ENCODE data around the gene ZNF827.

The ZNF827 gene

GRCh38 chr4:145786830-145787229 is 151.8 kb downstream of the ZNF827 start:
- no peak for DNase-seq

- no peak for DNase-seq
Measured at GRCh38 chr4:145786261-145786660, 152.4 kb downstream of the ZNF827 start.

DNA sequence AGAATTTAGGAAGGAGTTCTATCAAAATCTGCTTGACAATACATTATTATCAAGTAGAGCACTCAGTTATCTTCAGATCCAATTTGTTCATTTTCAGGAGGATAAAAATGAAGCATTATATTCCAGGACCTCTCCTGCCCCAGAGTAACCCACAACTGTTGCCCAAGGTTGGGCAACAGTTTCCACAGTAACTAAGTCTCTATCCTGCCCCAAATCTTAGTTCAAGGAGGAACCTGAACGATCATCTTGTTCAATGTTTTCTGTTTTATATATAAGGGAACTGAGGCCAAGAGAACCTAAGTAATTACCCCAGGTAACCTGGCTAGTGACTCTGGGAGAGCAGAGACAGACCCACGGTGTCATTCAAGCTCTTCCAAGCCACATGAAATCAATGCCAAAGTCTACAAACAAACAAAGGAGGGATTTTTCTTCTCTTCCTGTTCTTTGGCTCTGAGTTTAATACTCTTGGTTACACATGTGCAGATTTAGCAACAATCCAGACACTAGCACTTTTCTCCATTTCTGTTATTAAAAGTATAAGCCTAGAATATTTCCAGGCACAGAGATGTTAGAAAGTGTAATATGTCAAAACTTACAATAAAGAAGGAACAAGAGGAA is 153.1 kb downstream of the ZNF827 start:
- DNase-seq: no peak

GRCh38 chr4:145784036-145784435 is 154.6 kb downstream of the ZNF827 start:
- no peak for DNase-seq

GRCh38 chr4:145782756-145783155 is 155.9 kb downstream of the ZNF827 start:
- no peak for DNase-seq

DNA sequence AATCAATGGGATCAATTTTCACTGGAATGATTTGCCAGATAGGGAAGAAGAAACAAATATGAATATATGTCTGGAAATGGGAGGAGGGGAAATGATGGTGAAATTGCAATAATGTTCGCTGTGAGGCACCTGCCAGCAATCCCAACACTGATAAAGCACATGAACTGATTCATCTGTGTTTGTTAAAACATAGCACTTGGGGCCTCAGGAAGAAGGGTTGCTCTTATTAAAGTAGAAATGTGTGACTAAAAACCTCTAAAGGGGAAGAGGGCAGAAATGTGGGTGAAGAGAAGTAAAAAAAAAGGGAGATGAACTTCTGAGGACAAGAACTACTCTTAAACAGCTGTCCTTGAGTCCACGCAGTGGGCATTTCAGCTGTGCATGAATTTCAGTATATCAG is 157.3 kb downstream of the ZNF827 start:
- DNase-seq: no peak

DNA sequence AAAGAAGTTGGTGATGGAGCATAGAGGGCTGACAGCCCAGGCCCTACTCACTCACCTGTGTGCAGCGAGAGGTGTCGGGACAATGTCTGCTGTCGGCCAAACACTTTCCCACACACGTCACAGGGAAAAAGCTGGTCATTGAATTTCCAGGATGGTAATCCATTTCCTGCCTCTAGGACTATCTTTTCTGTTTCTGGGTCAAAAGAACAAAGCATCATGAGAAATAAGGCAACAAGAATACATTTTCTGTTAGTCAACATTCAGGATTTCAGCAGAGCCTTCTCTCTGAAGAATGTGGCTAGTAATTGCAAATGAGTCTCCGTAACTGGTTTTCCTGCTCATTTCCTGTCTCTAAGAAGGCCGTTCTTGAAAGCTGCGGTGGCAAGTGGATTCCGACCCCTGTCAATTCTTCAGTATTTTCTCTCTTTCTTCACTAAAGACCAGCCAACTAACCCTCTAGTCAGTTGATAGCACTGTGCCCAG is 159.3 kb downstream of the ZNF827 start:
- no peak for DNase-seq

DNA sequence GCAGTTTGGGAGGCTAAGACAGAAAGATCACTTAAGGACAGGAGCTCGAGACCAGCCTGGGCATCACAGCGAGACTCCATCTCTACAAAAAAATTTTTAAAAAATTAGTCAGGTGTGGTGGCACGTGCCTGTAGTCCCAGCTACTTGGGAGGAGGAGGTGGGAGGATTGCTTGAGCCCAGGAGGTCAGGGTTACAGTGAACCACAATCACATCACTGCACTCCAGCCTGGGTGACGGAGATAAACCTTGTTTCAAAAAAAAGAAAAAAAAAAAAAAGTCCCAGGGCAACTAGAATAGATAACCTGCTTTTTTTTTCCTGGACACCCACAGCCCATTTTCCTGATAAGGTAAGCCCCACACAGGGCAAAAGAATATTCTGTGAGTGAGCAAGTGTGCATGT is 162.4 kb downstream of the ZNF827 start:
- no peak for DNase-seq

GRCh38 chr4:145775406-145775805 is 163.2 kb downstream of the ZNF827 start:
- DNase-seq: no peak

DNA sequence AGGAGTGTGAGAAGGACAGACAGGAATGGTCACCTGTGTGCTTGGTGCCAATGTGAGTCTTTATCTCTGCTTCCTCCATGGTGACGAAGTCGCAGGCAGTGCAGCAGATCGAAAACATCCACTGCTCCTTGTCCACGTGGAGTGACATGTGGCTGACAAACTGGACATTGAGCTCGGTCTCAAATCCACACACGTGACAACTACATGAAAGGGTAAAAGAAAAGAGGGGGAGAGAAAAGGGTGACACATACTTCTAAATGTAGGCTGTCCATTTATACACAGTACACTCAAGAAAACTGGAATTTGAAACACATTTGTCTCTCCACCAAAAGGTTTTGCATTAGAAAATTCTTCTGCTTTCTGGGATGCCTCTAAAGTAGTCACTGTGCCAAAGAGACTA is 164.2 kb downstream of the ZNF827 start:
- no peak for DNase-seq

- no peak for DNase-seq
Measured at GRCh38 chr4:145773581-145774234, 164.9 kb downstream of the ZNF827 start.

GRCh38 chr4:145772347-145772746 is 166.3 kb downstream of the ZNF827 start:
- DNase-seq: no peak

DNA sequence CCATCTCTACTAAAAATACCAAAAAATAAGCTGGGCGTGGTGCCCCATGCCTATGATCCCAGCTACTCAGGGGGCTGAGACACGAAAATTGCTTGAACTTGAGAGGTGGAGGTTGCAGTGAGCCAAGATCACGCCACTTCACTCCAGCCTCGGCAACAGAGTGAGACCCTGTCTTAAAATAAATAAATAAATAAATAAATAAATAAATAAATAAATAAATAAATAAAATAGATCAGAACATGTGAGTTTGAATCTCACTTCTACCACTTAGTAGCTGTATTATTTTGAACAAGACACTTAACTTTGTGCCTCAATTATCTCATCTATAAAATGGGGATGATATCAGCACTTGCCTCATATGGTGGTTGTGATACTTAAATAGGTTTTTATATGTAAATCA is 168.5 kb downstream of the ZNF827 start:
- DNase-seq: no peak

- DNase-seq: no peak
Measured at GRCh38 chr4:145769450-145770037, 169.1 kb downstream of the ZNF827 start.

GRCh38 chr4:145766273-145766672 is 172.3 kb downstream of the ZNF827 start:
- DNase-seq: no peak

DNA sequence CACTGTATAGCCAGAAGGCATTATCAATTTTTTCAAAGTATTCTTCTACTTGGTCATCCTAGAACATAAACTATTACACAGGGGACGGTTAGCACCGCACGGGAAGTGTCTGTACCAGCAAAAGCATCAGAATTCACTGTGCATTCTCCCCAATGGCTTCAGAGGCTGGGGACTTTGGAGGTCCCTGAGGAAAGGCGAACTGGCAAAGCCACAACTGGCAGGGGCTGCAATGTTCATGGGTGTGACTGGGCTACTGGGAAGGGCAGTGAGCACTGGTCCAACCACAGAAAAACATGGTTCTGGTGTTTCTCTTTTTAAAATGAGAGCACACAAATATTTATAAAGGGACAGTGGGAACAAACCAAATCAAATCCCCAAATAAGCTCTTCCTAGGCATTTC is 175.2 kb downstream of the ZNF827 start:
- DNase-seq: no peak

DNA sequence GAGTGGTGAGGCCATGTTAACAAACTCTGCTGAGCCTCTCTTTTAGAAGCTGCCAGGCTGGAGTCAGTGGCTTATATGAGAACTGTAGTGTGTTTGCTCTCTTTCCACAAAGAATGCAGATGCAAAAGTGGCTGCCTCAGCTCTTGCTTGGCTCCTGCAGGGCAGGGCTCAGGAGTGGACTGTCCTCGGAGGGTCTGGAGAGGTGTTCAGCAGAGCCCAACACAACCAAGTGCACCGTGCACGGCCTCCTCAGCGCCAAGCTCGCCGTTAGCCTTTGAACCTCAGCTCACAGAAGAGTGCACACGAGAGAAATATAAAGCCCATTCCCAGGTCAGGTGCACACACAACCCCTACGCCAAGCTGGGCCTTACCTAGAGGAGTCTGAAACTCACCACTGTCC is 175.9 kb downstream of the ZNF827 start:
- no peak for DNase-seq

DNA sequence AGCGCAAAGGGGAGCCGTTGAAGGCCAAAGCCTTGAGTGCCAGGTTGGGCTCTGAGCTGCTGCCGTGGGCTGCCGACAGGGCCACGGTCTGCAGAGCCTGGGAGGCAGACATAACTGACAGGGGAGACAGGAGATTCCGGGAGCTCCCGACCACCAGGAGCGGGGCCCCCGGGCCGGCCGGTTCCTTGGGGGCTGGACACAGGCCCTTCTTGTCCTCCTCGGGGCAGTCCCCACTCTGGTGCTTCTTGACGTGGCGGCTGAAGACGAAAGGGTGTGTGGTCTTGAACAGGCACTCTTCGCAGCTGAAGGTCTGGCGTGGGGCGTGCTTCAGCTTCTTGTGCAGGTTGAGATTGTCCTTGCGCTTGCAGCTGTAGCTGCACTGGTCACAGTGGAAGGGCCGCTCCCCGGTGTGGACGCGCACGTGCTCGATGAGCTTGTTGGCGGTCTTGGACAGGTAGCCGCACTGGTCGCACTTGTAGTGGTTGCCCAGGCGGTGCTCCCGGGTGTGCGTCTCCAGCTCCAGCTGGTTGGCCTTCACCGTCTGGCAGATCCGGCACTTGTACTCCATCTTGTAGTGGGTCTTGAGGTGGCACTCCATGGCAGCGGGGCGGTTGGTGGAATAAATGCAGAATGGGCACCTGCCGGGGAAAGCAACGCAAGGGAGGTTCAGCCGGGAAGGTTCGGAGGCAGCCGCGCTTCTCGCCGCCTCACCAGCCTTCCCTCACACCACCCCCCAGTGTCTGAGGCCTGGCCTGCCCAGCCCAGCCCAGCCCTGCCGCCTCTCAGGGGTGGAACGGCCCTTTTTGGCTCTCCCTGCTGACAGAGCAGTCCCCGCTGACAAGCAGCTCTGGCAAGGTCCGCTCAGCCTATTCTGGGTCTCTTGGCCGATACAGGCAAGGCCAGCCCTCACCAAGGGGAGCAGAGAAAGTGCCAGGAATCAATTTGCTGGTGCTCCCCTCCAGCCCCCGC is 177.4 kb downstream of the ZNF827 start:
- DNase-seq: no peak

DNA sequence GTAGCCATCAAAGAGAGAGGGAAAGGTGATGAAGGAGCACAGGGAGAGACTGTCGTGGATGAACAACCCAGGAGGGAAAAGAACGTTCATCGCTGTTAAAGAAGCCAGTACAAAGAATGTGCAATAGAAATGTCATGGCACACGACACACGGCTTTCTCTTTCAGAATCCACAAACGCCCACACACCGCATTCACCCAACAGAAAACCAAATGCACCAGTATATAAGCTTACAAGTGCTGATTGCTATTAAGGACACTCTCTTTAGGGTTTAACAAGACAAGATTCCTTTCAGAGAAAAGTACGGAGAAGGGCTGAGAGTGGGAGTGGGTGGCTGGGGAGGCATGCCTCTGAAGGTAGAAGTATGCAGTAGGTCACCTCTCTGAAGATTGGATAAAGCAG is 178.4 kb downstream of the ZNF827 start:
- DNase-seq: no peak

DNA sequence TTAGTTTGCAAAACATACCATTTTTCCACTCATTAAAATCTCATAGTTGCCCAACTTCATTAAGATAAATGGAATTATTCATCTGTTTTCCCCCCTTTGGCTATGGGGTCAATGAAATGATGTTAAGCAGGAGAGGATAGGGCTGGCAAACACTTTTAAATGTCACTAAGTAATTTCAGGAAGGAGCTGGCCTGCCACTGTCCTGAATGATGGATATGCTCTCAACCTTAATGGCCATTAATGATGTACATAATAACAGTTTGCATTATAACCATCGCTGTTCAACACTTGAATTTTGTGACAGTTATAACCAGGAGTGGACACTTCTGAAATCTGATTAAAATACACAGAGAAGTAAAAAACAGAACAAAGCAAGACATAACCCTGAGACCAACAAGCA is 181.4 kb downstream of the ZNF827 start:
- no peak for DNase-seq

DNA sequence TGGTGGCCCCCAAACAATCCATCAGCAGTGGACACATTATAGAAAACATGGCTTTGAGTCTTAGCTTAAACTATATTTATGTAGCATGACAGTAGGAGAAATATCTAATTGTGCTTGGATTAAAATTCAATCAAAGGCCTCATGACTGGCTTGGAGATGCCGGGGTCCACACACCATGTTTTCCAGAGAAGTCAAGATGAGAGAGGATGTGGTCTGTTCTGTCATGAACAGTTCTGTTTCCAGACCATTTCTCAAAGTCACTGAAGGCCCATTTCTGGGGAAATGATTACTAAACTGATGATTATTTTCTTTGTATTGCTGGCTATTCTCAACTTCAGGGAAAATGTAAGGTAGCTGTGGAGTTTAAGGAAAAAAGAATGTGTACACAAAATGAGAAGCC is 182.4 kb downstream of the ZNF827 start:
- no peak for DNase-seq

GRCh38 chr4:145755802-145756201 is 182.8 kb downstream of the ZNF827 start:
- no peak for DNase-seq

DNA sequence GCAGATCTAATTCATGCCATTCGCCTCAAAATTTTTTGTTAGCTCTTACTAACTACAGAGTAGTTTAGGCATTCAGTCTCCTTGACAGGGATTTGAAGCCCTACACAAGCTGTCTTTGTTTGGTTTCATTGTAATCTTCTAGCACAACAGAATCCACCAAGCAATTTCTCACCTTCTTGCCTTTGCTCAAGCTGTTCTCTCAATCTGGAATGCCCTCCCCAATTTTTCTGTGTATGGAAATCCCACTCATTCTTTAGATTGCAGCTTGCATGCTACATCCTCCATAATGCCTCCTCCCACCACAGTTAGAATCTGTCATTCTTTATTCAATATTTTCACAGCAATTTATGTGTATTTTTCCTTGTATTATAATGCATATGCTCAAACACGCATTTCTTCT is 195.0 kb downstream of the ZNF827 start:
- DNase-seq: no peak

All from stimulated activated CD4-positive, alpha-beta T cell treated with anti-CD3 and anti-CD28 coated beads, Interleukin-12 subunit alpha, Interleukin-12 subunit beta, amount 100 ng/mL, for 4 hours (primary cell).